ENCODE results near the gene FCHO1. TPM values are rescaled to one million over a fixed set of nuclear protein-coding genes. Genes with fewer than 3 reads are reported as not detected.

The FCHO1 gene, protein sequence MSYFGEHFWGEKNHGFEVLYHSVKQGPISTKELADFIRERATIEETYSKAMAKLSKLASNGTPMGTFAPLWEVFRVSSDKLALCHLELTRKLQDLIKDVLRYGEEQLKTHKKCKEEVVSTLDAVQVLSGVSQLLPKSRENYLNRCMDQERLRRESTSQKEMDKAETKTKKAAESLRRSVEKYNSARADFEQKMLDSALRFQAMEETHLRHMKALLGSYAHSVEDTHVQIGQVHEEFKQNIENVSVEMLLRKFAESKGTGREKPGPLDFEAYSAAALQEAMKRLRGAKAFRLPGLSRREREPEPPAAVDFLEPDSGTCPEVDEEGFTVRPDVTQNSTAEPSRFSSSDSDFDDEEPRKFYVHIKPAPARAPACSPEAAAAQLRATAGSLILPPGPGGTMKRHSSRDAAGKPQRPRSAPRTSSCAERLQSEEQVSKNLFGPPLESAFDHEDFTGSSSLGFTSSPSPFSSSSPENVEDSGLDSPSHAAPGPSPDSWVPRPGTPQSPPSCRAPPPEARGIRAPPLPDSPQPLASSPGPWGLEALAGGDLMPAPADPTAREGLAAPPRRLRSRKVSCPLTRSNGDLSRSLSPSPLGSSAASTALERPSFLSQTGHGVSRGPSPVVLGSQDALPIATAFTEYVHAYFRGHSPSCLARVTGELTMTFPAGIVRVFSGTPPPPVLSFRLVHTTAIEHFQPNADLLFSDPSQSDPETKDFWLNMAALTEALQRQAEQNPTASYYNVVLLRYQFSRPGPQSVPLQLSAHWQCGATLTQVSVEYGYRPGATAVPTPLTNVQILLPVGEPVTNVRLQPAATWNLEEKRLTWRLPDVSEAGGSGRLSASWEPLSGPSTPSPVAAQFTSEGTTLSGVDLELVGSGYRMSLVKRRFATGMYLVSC
- total RNA-seq (2014; rRNA removed; shearing (Covaris generic)), result 4.1 and 4.6 TPM in 2 replicates
- polyA plus RNA-seq (2014; cell fraction: nucleus; rRNA removed), result 1.5 and 9.3 TPM in 2 replicates

DNA sequence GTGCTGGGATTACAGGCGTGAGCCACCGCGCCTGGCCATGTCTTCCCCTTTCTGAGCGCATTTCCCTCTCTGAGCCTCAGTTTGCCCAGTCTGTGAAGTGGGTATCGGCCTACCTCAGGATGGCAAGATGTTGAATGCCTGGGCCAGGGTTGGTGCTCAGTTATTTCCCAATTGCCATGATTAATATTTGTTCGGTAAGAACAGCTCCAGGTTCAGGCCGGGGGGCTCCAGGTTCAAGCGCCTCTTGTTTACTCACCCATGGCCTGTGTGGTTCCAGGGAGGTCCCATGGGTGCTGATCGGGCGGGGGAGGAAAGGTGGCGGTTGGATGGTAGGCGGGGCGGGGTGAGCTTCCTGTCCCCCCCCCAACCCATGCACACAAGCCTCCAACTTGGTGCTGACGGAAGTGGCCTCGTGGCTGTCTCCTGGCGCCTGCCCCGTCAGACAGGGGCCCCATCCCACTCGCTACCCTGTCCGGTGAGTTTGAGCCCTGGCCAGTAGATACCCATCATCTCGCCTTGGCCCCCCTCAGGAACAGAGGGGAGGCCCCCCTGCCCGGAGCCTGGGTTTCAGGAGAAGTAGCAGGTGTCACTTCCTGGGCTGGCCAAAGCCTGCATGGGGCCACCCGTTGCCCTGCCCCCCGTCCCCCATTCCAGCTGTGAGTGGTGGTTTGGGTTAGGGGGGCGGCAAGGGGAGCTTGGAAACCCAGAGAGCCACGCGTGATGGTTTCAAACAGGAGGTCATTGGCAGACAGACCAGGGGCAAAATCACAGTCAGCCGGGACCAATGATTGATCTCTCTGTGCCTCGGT, at the start of gene FCHO1:
FCHO1 (plus strand) TSS at position 375 of the 809 bp plus-strand sequence. CDS start 3,688 bp downstream, outside the sequence.
- no peak for DNase-seq (ENCODE audit: extremely low read depth, low read depth)

DNA sequence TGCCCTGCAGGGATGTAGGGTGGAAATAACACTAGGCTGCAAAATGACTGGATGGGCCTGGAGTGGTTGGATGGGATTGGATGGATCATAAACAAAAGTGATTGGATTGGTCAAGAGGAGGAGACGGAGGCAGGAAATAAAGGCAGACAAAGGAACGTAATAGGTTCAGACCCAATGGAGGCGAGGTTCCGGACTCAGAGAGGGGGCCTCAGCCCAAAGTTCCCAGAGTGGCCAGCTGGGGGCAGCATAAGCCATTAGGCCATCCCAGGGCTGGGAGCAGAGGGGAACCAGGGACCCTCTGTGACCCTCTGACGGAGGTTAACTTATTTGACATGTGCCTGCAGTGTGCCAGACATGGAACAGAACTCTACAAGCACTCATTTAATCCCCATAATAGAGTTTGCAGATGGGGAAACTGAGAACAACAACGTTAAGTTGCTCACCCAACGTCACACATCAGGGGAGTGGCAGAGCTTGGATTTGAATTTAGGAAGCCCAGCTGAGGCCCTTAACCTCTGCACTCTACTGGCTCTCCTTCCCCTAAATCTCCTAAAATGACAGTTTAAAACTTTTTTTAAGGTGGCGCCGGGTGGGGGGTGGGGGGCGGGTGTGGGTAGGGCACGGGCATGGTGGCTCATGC, 47.3 kb upstream of the FCHO1 start:
- DNase-seq (ENCODE audit: extremely low read depth, low read depth), result no peak

DNA sequence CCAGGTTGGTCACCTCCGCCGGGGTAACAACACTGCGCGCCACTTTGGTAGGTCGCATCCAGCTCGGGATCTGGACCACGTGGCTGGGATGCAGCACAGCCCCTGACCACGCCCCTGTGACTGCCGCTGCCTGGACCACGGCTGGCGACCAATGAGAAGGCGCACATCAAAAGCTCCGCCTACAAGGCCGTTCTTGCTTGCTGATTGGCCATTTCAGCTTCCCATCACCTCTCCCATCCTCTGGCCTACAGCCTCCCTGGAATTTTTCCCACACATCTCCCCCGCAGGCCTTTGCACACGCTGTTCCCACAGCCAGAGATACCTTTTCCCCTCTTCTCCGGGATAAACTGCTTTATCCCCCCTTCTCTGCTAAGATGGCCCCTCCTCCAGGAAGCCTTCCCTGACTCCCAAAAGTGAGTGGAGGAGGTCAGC, 44.5 kb upstream of the FCHO1 start:
- no peak for DNase-seq (ENCODE audit: extremely low read depth, low read depth)

DNA sequence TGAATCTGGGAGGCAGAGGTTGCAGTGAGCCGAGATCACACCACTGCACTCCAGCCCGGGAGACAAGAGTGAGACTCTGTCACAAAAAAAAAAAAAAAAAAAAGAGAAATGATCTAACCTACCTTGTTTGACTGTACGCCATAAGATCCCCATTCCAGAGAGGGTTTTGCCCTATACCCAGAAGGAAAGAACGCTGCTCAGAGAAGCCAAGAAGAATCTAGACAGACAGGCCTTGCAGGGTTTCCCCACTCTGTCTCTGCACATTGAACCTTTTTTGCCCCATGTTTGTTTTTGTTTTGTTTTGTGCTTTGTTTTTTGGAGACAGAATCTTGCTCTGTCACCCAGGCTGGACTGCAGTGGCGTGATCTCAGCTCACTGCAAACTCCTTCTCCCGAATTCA, 39.4 kb upstream of the FCHO1 start:
- no peak for DNase-seq (ENCODE audit: extremely low read depth, low read depth)

DNA sequence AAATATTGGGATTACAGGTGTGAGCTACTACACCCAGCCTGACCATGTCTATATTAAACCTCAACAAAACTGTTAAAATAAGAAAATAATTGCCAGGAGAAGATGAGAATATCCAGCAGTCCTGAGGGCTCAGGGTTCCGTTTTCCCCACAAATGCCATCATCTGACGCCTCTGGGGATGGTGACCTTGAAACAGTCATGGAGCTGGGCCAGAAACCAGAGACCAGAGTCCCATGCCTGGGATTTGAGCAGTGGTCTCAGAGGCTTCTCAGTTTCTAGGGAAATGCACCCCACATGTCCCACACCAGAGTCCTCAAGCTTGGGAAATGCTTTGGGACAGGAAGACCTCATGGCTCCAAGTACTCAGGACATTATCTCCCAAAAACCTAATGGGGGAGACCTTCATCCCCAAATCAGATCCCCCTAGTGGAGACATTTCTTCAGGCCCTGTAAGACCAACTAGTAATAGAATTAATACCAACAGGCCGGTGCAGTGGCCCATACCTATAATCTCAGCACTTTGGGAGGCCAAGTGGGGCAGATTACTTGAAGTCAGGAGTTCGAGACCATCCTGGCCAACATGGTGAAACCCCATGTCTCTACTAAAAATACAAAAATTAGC, 34.9 kb upstream of the FCHO1 start:
- DNase-seq (ENCODE audit: extremely low read depth, low read depth), result no peak

DNA sequence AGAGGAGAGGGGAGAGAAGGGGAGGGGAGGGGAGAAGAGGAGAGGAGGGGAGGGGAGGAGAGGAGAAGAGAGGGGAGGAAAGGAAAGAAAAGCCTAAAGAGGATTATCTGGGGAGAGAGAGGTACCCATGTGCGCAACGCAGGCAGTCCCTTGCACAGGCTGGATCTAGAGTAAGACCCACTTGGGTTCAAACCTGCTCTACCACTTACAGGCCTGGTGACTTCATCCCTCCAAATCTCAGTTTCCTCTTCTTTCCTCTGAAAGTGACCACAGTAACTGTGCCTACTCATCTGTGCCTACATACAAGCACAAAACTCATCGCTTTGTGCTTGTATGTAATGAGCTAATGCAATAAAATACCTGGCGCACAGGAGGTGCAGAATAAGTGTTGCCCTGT, 32.7 kb upstream of the FCHO1 start:
- DNase-seq (ENCODE audit: extremely low read depth, low read depth), result no peak

DNA sequence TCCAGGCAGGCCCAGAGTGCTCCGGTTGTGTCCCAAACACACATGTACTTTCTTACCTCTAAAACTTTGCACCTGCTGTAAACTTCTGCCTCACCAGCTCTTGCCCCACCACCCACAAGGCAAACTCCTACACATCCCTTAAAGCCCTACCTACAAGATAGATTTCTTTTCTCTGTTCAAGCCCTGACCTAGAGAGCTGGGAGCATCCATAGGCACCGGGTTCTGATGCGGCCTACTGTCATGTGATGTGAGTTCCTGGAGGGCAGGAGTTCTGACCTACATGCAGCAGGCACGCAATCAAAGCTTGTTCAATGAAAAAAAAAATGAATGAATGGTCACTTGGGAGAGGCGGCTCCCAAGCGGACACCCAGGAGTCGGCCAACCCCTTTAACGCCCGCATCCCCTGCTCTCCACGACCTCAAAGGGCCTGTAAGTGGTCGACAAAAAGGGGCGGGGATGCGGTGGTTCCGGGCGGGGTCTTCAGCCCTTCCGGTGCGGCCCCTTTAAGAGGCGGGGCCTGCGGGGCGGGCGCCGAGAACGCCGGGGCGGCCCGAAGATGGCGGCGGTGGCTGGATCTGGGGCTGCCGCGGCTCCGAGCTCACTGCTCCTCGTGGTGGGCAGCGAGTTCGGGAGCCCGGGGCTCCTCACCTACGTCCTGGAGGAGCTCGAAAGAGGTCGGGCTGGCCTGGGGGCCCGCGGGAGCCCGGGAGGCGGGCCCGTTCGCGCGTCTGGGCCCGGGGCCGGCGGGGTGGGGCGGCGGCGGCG, 32.1 kb upstream of the FCHO1 start, which contains the start of gene MAP1S:
MAP1S (plus strand) TSS at position 534 of the 765 bp plus-strand sequence; CDS start at position 557, 23 bp downstream.
- DNase-seq (ENCODE audit: extremely low read depth, low read depth), result peak; percentile 27

DNA sequence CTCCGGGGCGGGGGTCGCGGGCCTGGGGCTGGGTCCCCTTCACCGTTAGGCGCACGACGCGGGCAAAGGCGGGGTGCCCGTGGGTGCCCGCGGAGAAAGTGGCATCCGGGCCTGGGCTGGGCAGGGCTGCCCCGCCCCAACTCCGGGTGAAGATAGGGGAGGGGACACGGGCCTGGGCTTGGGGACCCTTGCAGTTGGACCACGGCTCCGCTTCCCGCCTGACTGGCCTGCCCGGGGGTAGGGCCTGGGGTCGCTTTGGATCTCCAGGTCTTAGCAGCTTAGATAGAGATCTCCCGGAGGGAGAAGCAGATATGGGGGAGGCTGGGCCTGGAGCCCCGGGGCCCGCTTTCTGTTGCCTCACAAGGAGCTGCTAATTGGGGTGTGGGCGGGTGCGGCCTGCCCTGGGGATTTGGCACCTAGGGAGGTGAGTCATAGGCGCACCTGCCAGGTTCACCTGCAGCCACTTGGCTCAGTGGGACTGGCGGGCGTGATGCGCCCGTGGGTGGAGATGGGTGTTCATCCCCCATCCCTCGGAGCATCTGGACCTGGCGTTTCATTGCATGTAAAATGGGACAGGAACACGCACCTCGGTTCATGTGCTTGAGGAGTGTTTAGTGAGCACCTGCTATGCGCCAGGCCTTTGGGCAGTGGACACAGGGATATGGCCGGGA, 31.4 kb upstream of the FCHO1 start:
- DNase-seq (ENCODE audit: extremely low read depth, low read depth), result no peak

DNA sequence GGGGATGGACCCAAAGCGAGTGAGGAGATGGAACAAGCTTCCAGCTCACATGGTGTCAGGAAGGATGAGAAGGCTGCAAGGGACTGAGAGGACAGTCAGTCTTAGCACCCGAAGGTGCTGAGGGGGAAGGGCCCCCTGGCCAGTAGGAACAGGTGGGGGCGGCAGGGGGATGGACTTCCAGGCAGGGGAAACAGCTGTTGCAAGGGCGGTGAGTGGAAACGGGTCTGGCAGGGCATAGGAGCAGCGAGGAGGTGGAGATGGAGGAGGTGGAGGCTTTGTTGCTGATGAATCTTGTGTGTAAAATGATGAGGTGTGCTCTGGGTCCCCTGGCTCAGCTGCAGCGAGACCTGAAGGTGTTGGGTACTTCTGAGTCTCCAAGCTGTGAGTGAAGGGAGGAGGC, 30.8 kb upstream of the FCHO1 start:
- no peak for DNase-seq (ENCODE audit: extremely low read depth, low read depth)

DNA sequence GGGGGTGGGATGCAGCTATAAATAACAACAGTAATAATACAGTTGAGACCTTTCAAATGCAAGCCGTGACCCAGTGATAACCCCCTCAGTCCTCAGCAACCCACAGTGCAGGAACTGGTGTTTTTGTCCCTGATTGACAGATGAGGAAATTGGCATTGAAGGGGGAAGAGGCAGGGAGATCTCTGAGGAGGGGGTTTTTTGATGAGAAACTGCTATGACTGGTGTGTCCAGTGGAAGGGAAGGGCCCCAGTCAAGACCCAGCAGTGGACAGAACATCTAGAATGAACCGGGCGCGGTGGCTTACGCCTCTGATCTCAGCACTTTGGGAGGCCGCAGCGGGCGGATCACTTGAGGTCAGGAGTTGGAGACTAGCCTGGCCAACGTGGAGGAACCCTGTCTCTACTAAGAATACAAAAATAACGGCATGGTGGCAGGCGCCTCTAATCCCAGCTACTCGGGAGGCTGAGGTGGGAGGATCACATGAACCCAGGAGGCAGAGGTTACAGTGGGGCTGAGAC, 30.1 kb upstream of the FCHO1 start:
- no peak for DNase-seq (ENCODE audit: extremely low read depth, low read depth)

DNA sequence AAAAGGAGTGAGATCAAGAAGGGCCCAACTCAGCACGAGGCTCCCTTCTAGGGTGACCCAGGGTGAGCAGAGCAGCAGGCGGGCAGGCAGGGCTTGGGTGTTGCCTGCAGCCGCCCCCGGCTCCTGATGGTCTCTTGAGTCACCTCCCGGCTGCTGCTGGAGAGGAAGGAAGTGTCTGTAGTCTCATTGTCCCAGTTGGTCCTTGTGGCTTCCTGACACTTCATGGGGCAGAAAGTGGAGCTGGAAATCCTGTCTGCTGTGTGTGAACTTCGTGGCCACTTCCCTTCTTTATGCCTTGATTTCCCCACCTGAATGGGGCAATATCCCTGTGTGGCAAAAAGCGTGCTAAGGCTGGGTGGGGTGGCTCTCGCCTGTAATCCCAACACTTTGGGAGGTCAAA, 29.5 kb upstream of the FCHO1 start:
- DNase-seq (ENCODE audit: extremely low read depth, low read depth), result no peak

DNA sequence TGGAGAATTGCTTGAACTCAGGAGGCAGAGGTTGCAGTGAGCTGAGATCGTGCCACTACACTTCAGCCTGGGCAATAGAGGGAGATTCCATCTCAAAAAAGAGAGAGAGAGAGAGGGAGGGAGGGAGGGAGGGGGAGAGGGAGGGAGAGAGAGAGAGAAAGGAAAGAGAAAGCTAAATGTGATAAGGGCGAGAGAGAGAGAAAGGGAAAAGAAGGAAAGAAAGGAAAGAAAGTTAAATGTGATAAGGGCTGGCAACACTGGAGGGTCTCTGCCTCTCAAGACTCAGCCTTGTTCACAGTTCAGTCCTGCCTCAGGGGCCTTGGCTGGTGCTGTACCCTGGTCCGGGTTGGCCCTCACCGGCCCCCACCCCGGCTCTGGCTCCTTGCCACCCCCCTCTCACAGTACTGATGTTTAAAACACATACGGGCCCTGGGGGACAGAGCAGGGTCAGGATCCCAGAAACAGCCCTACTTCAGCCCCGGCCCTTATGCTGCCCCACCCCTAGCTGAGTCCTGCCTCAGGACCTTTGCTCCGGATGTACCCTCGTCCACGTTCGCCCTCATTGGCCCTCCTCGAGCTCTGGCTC, 28.5 kb upstream of the FCHO1 start:
- DNase-seq (ENCODE audit: extremely low read depth, low read depth), result no peak

DNA sequence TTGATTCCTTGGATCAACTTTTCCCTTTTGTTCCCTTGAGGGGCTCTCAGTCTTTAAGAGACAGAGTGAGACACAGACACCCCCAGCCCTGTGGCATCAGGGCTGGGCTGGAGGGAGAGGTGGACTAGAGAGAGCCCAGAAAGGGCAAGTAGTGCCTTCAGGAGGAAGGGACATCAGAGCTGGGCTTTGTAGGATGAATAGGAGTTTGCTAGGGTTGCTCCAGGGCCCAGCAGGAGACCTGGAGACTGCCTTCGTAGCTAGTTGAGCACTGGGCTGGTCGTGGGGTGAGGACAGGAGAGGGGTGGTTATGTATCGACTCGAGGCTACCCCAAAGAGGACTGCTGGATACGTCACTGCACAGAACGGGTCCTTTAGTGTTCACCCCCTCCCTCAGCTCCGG, 26.6 kb upstream of the FCHO1 start:
- no peak for DNase-seq (ENCODE audit: extremely low read depth, low read depth)

DNA sequence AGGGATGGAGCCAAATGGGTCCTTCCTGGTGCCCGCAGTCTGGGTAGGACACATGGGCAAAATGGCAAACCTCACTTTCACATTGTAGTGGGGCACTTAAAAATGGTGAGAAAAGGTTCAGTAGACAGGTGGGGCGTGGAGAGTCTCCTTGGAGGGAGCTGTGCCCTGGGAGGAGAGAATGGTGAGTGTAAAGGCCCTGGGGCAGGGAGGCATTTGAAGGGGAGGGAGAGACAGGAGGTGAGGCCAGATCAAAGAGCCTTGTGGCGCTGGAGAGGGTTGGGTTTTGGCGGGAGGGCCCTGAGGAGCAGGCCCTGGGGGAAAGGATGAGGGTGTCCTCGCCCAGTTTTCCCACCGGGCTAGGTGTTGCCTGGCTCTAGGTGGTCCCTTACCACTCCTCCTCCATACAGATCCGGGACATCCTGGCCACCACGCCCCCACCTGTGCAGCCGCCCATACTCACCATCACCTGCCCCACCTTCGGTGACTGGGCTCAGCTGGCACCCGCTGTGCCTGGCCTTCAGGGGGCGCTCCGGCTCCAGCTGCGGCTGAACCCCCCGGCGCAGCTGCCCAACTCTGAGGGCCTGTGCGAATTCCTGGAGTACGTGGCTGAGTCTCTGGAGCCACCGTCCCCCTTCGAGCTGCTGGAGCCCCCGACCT, 25.7 kb upstream of the FCHO1 start:
- no peak for DNase-seq (ENCODE audit: extremely low read depth, low read depth)

DNA sequence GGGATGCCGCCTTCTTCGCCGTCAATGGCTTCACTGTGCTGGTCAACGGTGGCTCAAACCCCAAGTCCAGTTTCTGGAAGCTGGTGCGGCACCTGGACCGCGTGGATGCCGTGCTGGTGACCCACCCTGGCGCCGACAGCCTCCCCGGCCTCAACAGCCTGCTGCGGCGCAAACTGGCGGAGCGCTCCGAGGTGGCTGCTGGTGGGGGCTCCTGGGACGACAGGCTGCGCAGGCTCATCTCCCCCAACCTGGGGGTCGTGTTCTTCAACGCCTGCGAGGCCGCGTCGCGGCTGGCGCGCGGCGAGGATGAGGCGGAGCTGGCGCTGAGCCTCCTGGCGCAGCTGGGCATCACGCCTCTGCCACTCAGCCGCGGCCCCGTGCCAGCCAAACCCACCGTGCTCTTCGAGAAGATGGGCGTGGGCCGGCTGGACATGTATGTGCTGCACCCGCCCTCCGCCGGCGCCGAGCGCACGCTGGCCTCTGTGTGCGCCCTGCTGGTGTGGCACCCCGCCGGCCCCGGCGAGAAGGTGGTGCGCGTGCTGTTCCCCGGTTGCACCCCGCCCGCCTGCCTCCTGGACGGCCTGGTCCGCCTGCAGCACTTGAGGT, 25.0 kb upstream of the FCHO1 start:
- no peak for DNase-seq (ENCODE audit: extremely low read depth, low read depth)

DNA sequence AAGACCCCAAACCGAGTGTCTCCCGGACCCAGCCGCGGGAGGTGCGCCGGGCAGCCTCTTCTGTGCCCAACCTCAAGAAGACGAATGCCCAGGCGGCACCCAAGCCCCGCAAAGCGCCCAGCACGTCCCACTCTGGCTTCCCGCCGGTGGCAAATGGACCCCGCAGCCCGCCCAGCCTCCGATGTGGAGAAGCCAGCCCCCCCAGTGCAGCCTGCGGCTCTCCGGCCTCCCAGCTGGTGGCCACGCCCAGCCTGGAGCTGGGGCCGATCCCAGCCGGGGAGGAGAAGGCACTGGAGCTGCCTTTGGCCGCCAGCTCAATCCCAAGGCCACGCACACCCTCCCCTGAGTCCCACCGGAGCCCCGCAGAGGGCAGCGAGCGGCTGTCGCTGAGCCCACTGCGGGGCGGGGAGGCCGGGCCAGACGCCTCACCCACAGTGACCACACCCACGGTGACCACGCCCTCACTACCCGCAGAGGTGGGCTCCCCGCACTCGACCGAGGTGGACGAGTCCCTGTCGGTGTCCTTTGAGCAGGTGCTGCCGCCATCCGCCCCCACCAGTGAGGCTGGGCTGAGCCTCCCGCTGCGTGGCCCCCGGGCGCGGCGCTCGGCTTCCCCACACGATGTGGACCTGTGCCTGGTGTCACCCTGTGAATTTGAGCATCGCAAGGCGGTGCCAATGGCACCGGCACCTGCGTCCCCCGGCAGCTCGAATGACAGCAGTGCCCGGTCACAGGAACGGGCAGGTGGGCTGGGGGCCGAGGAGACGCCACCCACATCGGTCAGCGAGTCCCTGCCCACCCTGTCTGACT, 24.1 kb upstream of the FCHO1 start:
- DNase-seq (ENCODE audit: extremely low read depth, low read depth), result no peak
